Neuron (in vitro differentiated cells): ENCODE measurements around the gene NISCH.

Experiments used
- H2AFZ ChIP-seq: one replicate; pipeline ENCODE4 v1.6.1; 2013; ENCODE audit warnings: low read depth, mild to moderate bottlenecking, inconsistent platforms, low read length, moderate library complexity
- H3K27me3 ChIP-seq: one replicate; pipeline ENCODE4 v1.6.1; 2013; ENCODE audit warnings: low read length; ENCODE audit not compliant: insufficient read depth
- H3K36me3 ChIP-seq: one replicate; pipeline ENCODE4 v1.6.1; 2013; ENCODE audit warnings: low read length; ENCODE audit not compliant: insufficient read depth
- H3K4me1 ChIP-seq: one replicate; pipeline ENCODE4 v1.6.1; 2013; ENCODE audit warnings: low read length; ENCODE audit not compliant: insufficient read depth
- H3K4me3 ChIP-seq: 2 replicates; pipeline ENCODE4 v1.5.1; 2013; ENCODE audit warnings: mild to moderate bottlenecking, low read length, moderate library complexity
- H3K9me3 ChIP-seq: one replicate; pipeline ENCODE4 v1.6.1; 2013; ENCODE audit warnings: low read length

Gene NISCH

GRCh38 chr3:52458031-52458760 lies 2.8 kb downstream of the NISCH start:
- Histone ChIP-seq H3K4me3 (no peak overlapping the region), H3K4me1 (peaks cover 28% of the 10 kb centered on the region), H3K36me3 (peaks cover 50% of the 10 kb centered on the region), H3K27me3 (no peaks in the 10 kb centered on the region), H3K9me3 (no peaks in the 10 kb centered on the region), H2AFZ (no peak overlapping the region)

DNA sequence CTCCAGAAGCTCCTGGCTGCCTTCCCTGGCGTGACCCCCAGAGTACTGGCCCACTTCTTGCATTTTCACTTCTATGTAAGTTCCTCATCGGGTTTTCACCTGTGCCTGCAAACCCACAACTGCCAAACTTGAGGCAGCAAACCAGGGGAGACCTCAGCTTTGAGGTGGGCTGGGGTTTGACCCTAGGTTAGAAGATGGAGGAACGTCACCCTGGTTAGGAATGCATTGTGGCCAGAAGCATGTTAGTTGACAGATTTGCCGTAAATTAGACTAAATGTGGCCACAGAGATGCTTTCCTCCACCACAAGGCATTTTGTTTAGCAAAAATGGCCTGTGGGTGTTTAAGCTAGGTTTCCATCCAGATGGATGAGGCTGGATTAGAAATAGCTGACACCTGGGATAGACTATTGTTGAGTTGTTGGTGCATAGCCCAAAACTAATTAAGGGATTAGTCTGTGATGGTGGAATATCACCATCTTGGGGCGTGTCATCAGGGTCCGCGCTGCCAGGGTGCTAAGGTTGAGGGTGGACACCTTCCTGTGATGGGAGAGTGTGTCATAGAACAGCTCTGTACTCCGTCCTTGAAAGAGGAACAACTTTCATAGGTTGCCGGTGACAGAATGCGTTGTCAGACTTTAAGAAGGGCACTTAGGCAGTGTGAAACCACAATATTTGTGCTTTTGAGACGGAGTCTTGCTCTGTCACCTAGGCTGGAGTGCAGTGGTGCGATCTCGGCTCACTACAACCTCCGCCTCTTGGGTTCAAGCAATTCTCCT lies 3.6 kb downstream of the NISCH start:
- H3K9me3 ChIP-seq = no peaks in the 10 kb centered on the region
- H3K27me3 ChIP-seq = no peaks in the 10 kb centered on the region
- peaks cover 21% of the 10 kb centered on the region for H3K4me1 ChIP-seq
- H2AFZ ChIP-seq = no peak overlapping the region
- peaks cover 54% of the 10 kb centered on the region for H3K36me3 ChIP-seq
- no peak overlapping the region for H3K4me3 ChIP-seq

DNA sequence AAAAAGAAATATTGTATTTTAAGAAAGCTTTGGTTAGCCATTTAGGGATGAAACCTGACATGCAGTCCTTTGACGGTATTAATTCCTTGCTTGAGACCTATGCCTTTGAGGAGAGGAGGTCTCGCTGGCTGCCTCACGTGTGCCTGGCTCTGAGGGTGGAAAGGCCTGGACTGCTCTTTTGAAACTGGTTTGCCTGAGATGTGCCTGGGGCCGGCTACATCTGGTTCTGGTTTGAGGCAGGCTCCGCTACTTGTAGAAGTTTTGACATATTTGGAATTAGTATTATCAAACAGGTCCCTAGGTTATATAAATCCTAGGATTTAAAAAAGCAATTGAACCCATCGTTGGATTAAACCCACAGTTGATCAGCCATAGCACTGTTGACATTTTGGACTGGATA lies 6.5 kb downstream of the NISCH start:
- H3K9me3 ChIP-seq = no peaks in the 10 kb centered on the region
- peaks cover 74% of the 10 kb centered on the region for H3K36me3 ChIP-seq
- H3K27me3 ChIP-seq = no peaks in the 10 kb centered on the region
- no peak overlapping the region for H3K4me3 ChIP-seq
- H3K4me1 ChIP-seq = peaks cover 9% of the 10 kb centered on the region
- no peak overlapping the region for H2AFZ ChIP-seq

DNA sequence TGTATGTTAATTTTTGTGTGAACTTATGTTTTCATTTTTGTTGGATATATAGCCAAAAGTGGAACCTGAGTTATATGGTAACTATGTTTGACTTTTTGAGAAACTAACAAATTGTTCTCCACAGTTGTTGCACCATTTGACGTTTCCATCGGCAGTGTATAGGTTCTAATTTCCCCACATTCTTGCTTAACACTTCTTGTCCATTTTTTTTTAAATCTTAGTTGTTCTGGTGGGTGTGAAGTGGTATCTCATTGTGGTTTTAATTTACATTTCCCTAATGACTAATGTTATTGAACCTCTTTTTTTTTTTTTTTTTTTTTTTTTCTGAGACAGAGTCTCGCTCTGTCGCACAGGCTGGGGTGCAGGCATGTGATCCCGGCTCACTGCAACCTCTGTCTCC lies 8.0 kb downstream of the NISCH start:
- no peak overlapping the region for H2AFZ ChIP-seq
- H3K4me3 ChIP-seq = no peak overlapping the region
- peaks cover 68% of the 10 kb centered on the region for H3K36me3 ChIP-seq
- no peaks in the 10 kb centered on the region for H3K4me1 ChIP-seq
- no peaks in the 10 kb centered on the region for H3K9me3 ChIP-seq
- no peaks in the 10 kb centered on the region for H3K27me3 ChIP-seq

DNA sequence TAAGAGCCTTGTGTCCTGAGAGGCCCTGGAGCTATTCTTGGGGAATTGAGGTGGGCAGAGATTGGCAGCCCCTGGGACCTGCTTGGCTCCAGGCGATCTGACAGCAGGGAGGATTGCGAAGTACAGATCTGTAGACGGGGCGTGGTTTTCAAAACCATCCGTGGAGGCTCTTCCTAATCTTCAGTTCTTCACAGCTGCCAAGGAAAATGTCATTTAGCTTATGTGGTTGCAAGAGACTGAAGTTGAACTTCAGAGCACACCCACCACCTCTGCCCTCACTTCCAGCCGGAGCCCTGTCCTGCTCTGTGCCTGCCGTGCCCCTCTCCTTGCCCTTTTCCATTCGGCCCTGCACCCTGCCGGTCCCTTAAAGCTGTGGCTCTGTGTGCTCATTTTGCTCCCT lies 12.9 kb downstream of the NISCH start:
- Histone ChIP-seq H3K36me3 (peaks cover 64% of the 10 kb centered on the region), H3K27me3 (no peaks in the 10 kb centered on the region), H3K4me3 (no peak overlapping the region), H3K4me1 (no peaks in the 10 kb centered on the region), H3K9me3 (no peaks in the 10 kb centered on the region), H2AFZ (no peak overlapping the region)

- no peak overlapping the region for H3K4me3 ChIP-seq
- H3K27me3 ChIP-seq = no peaks in the 10 kb centered on the region
- no peak overlapping the region for H2AFZ ChIP-seq
- no peaks in the 10 kb centered on the region for H3K4me1 ChIP-seq
- no peaks in the 10 kb centered on the region for H3K9me3 ChIP-seq
- peaks cover 69% of the 10 kb centered on the region for H3K36me3 ChIP-seq
Measured at GRCh38 chr3:52469001-52469400, 13.6 kb downstream of the NISCH start.

- H3K27me3 ChIP-seq = no peaks in the 10 kb centered on the region
- peaks cover 70% of the 10 kb centered on the region for H3K36me3 ChIP-seq
- H3K4me1 ChIP-seq = no peaks in the 10 kb centered on the region
- H3K4me3 ChIP-seq = no peak overlapping the region
- H3K9me3 ChIP-seq = no peaks in the 10 kb centered on the region
- H2AFZ ChIP-seq = no peak overlapping the region
Measured at GRCh38 chr3:52470920-52471319, 15.5 kb downstream of the NISCH start.

GRCh38 chr3:52471371-52472238 lies 16.2 kb downstream of the NISCH start:
- no peaks in the 10 kb centered on the region for H3K27me3 ChIP-seq
- H3K4me3 ChIP-seq = no peak overlapping the region
- H3K36me3 ChIP-seq = peaks cover 73% of the 10 kb centered on the region

GRCh38 chr3:52472239-52473000 lies 17.0 kb downstream of the NISCH start:
- H3K4me3 ChIP-seq = no peak overlapping the region
- H3K4me1 ChIP-seq = no peaks in the 10 kb centered on the region
- H3K36me3 ChIP-seq = peaks cover 73% of the 10 kb centered on the region
- no peaks in the 10 kb centered on the region for H3K9me3 ChIP-seq
- H3K27me3 ChIP-seq = no peaks in the 10 kb centered on the region
- H2AFZ ChIP-seq = no peak overlapping the region

More at GRCh38 chr3:52471371-52472238, 16.2 kb downstream of the NISCH start:
- H3K9me3 ChIP-seq = no peaks in the 10 kb centered on the region
- no peaks in the 10 kb centered on the region for H3K4me1 ChIP-seq
- H2AFZ ChIP-seq = no peak overlapping the region

DNA sequence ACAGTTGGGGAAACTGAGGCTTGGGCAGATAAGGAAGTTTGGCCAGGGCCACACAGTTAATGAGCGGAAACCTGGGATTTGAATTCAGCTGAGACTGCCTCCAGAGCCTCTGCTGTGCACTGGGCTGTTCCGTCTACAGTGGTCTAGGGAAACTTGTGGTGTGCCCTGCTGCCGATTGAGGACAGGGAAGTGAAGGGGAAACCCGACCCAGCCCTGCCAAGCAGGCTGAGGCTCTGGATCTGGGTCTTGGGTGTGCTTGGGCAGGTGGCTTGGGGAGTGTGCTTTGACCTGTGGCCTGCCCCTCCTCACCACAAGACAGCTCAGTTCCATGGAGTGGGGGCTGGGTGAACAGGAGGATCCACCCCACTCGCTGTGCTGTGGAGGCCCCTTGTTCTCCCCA lies 17.6 kb downstream of the NISCH start:
- no peak overlapping the region for H3K4me3 ChIP-seq
- peaks cover 76% of the 10 kb centered on the region for H3K36me3 ChIP-seq
- H3K27me3 ChIP-seq = no peaks in the 10 kb centered on the region
- no peaks in the 10 kb centered on the region for H3K4me1 ChIP-seq
- no peaks in the 10 kb centered on the region for H3K9me3 ChIP-seq
- H2AFZ ChIP-seq = no peak overlapping the region

DNA sequence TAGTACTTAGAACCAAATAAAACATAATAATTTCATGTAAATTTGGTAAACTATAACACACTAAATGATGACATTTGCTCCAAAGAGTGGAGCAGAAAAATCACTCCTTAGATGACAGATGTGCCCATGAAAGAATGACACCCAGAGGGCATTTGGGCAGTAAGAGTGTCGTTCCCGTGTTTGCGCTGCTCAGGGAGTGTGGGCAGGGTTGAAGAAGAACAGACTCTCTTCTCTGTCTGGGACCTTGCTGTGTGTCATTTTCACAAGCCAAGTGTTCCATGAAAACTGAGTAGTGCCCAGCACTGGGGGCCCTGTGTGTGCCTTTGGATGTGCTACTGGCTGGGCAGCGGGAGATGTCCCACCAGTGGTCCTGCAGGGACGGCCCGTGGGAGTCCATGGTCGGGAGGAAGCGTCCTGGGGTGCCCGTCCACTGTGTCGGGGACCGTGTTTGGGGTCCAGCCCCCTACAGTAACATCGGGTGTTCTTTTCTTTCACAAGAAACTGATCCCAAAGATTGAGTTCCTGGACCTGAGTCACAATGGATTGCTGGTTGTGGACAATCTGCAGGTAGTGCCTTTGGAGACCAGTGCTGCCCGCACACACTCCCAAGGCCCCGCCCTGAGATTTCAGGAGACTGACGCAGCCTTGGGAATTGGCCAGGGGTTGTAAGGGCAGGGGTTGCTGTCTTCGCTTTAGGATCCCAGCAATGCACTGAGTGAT lies 21.8 kb downstream of the NISCH start:
- H3K36me3 ChIP-seq = peaks cover 93% of the 10 kb centered on the region
- no peak overlapping the region for H3K4me3 ChIP-seq
- H2AFZ ChIP-seq = no peak overlapping the region
- H3K4me1 ChIP-seq = no peaks in the 10 kb centered on the region
- no peaks in the 10 kb centered on the region for H3K9me3 ChIP-seq
- H3K27me3 ChIP-seq = no peaks in the 10 kb centered on the region

DNA sequence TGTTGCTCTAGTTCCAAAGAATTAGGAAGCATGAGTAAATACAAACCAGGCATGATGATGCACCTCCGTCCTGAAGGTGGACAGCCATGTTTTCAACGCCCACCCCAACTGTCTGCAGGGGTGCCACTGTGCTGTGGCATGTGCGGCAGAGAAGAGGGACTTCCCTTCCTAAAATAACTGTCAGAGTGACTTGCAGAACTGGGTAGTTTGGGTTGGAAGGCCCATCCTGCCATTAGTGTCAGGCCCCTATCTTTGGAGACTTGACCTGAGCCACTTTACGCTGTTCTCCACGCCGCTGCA lies 22.3 kb downstream of the NISCH start:
- Histone ChIP-seq H3K4me1 (peaks cover 1% of the 10 kb centered on the region), H3K4me3 (no peak overlapping the region), H3K27me3 (no peaks in the 10 kb centered on the region), H2AFZ (no peak overlapping the region), H3K9me3 (no peaks in the 10 kb centered on the region), H3K36me3 (peaks cover 93% of the 10 kb centered on the region)
